K562 (cell line): ENCODE results near the gene CSDE1. TPM values are rescaled to one million over a fixed set of nuclear protein-coding genes. Genes with fewer than 3 reads are reported as not detected.

Experiments
- ARID2 ChIP-seq: fragments of 450-650 bp; IDR thresholded peaks from 2 replicates; pipeline ENCODE4 v1.6.1; 2017; ENCODE audit warnings: antibody characterized with exemption, mild to moderate bottlenecking
- DNMT1 ChIP-seq: fragments of 450-650 bp; IDR thresholded peaks from 2 replicates; pipeline ENCODE4 v1.6.1; 2016; ENCODE audit warnings: antibody characterized with exemption, mild to moderate bottlenecking
- FOXP4 ChIP-seq: sonication (generic); formaldehyde crosslinking; IDR thresholded peaks from 2 replicates; pipeline ENCODE4 v1.8.0; 2022; ENCODE audit warnings: mild to moderate bottlenecking, missing genetic modification reagents, borderline replicate concordance
- GABPB1 ChIP-seq: sonication (generic); formaldehyde crosslinking; IDR thresholded peaks from 2 replicates; pipeline ENCODE4 v1.8.0; 2022; ENCODE audit warnings: mild to moderate bottlenecking, missing genetic modification reagents
- GTF2F1 ChIP-seq: IDR thresholded peaks from 2 replicates; pipeline ENCODE4 v1.6.1; 2011; ENCODE audit warnings: low read depth, low read length, improper control_type of control experiment
- MTA3 ChIP-seq: fragments of 450-650 bp; formaldehyde crosslinking; IDR thresholded peaks from 2 replicates; pipeline ENCODE4 v1.6.1; 2017; ENCODE audit warnings: mild to moderate bottlenecking, borderline replicate concordance
- MYC ChIP-seq, 2 experiments: fragments of 250-450 bp in 1 of 2; sonication (Bioruptor Pico) in 1 of 2; IDR thresholded peaks; 2 replicates each; pipeline versions ENCODE4 v1.5.1 to v1.6.1; 2012 to 2021; ENCODE audit warnings: low read depth in 2 of 2, borderline replicate concordance in 1 of 2, improper control_type of control experiment in 1 of 2, low read length in 1 of 2, mild to moderate bottlenecking in 1 of 2, moderate library complexity in 1 of 2
- RAD21 ChIP-seq, 2 experiments: fragments of 250-450 bp in 1 of 2; fragments of 450-650 bp in 1 of 2; sonication (Bioruptor Pico) in 1 of 2; formaldehyde crosslinking in 1 of 2; IDR thresholded peaks in 1 of 2; conservative IDR thresholded peaks in 1 of 2; 2 replicates each; pipeline versions ENCODE4 v1.4.0 to v1.8.0; 2020 to 2022; ENCODE audit warnings: mild to moderate bottlenecking in 2 of 2, moderate library complexity in 1 of 2
- RAD51 ChIP-seq: fragments of 450-650 bp; IDR thresholded peaks from 2 replicates; pipeline ENCODE4 v1.7.1; 2016; ENCODE audit warnings: low read depth, mild to moderate bottlenecking, borderline replicate concordance
- SLC30A9 ChIP-seq: fragments of 250-450 bp; sonication (Bioruptor Pico); IDR thresholded peaks from 2 replicates; pipeline ENCODE4 v1.8.0; 2022; ENCODE audit warnings: mild to moderate bottlenecking, moderate library complexity
- SMARCA5 ChIP-seq: fragments of 450-650 bp; IDR thresholded peaks from 2 replicates; pipeline ENCODE4 v1.6.1; 2016
- SNAPC5 ChIP-seq: fragments of 250-450 bp; sonication (Bioruptor Pico); IDR thresholded peaks from 2 replicates; pipeline ENCODE4 v1.8.0; 2021; ENCODE audit warnings: moderate library complexity, mild to moderate bottlenecking, inconsistent platforms
- SPI1 ChIP-seq: IDR thresholded peaks from 2 replicates; pipeline ENCODE4 v1.6.1; 2011; ENCODE audit warnings: low read depth, low read length, control low read depth, borderline replicate concordance
- TAF7 ChIP-seq: fragments of 450-650 bp; IDR thresholded peaks from 2 replicates; pipeline ENCODE4 v1.6.1; 2016; ENCODE audit warnings: missing genetic modification characterization, missing compliant biosample characterization
- TBP ChIP-seq: optimal IDR thresholded peaks from 2 replicates; pipeline ENCODE3; 2011; ENCODE audit warnings: low read depth, low read length, improper control_type of control experiment
- TEAD4 ChIP-seq, 2 experiments: sonication (generic) in 1 of 2; formaldehyde crosslinking in 1 of 2; IDR thresholded peaks; 2 replicates each; pipeline versions ENCODE4 v1.6.1 to v1.8.0; 2012 to 2022; ENCODE audit warnings: borderline replicate concordance in 1 of 2, inconsistent platforms in 1 of 2, low read length in 1 of 2, mild to moderate bottlenecking in 1 of 2, missing genetic modification reagents in 1 of 2
- TRIM28 ChIP-seq: fragments of 450-650 bp; IDR thresholded peaks from 2 replicates; pipeline ENCODE4 v1.6.1; 2017
- VEZF1 ChIP-seq: fragments of 200-800 bp; sonication (Bioruptor generic); IDR thresholded peaks from 2 replicates; pipeline ENCODE4 v1.6.1; 2017; ENCODE audit warnings: missing genetic modification characterization, missing compliant biosample characterization
- ZHX1 ChIP-seq: fragments of 150-350 bp; conservative IDR thresholded peaks from 2 replicates; pipeline ENCODE4 v1.6.1; 2014; ENCODE audit warnings: low read length
- ZNF24 ChIP-seq: fragments of 450-650 bp; IDR thresholded peaks from 2 replicates; pipeline ENCODE4 v1.6.1; 2016
- ZNF354B ChIP-seq: fragments of 250-450 bp; sonication (Bioruptor Pico); IDR thresholded peaks from 2 replicates; pipeline ENCODE4 v1.4.0; 2020
- polyA plus RNA-seq, 8 experiments: library from polyadenylated mRNA; depleted of rRNA in 4 of 8; stranded (reverse) in 5 of 8; unstranded in 3 of 8; fragments of >200 nt; fragmentation: Nextera tagmentation in 2 of 8; fragmentation: Illumina TruSeq in 1 of 8; extraction: Ambion mirVana in 2 of 8; extraction: Trizol in 1 of 8; gene quantifications; 2 replicates each; pipeline versions ENCODE4 v1.2.1 to v1.2.3, GENCODE V29; 2011 to 2014; ENCODE audit warnings: inconsistent platforms in 1 of 8, missing spikeins in 1 of 8
- total RNA-seq, 7 experiments: library from RNA; depleted of rRNA in 6 of 7; stranded (reverse); fragments of >200 nt in 6 of 7; fragmentation: Illumina TruSeq in 2 of 7; extraction: Trizol in 2 of 7; gene quantifications; 2 replicates each; pipeline versions ENCODE4 v1.2.1 to v1.2.3, GENCODE V29; 2011 to 2021; ENCODE audit warnings: low replicate concordance in 1 of 7

The CSDE1 gene
- total and polyA plus RNA-seq, 9 of the 15 experiments (the other 6 are each of a cell fraction or from before 2014, with no cell fraction given), result 174 to 538 (median 403) TPM

GRCh38 chr1:114780344-114781226 lies 22.8 kb upstream of the CSDE1 start, which contains the start of gene SIKE1 (continued):
- TF ChIP-seq ZHX1 (0 out of 2 replicates have a peak, but pooled peaks have one; percentile 29), GABPB1 (CRISPR knock-in tag) (peak; percentile 97), SNAPC5 (CRISPR knock-in tag) (no peak), TBP (peak; percentile 86), GTF2F1 (no peak), FOXP4 (no peak), SLC30A9 (CRISPR knock-in tag) (no peak), ZNF354B (CRISPR knock-in tag) (no peak), VEZF1 (peak; percentile 66), ZNF24 (no peak; the same call in 1 of the 2 replicates), TEAD4 (IDR thresholded peaks at IDR 0.05; ENCODE audit: low read length) (0 out of 2 replicates have a peak, but pooled peaks have one; percentile 2), TEAD4 (CRISPR knock-in tag; IDR thresholded peaks at IDR 0.05; ENCODE audit: borderline replicate concordance) (no peak), TRIM28 (peak; percentile 73), TAF7 (tag) (peak; percentile 63; the same call in 1 of the 2 replicates), RAD21 (CRISPR knock-in tag; conservative IDR thresholded peaks at IDR 0.05 in 1 of 2, IDR thresholded peaks at IDR 0.05 in 1 of 2) (no peak), MTA3 (peak; percentile 70; the same call in 1 of the 2 replicates), DNMT1 (no peak; the same call in 1 of the 2 replicates), ARID2 (peak; percentile 46; the same call in 1 of the 2 replicates), SMARCA5 (peak; percentile 53; the same call in 1 of the 2 replicates), MYC (IDR thresholded peaks at IDR 0.05; ENCODE audit: low read depth, low read length) (peak; percentile 94), MYC (CRISPR knock-in tag; IDR thresholded peaks at IDR 0.05; ENCODE audit: borderline replicate concordance, low read depth) (peak; percentile 38; the same call in 1 of the 2 replicates), RAD51 (peak; percentile 14; the same call in 1 of the 2 replicates), SPI1 (0 out of 2 replicates have a peak, but pooled peaks have one; percentile 27)
